Activated CD8-positive, alpha-beta T cell treated with anti-CD3 and anti-CD28 coated beads for 36 hours (primary cell): ENCODE measurements around the gene TBC1D22A. TPM values are rescaled to one million over a fixed set of nuclear protein-coding genes. Genes with fewer than 3 reads are reported as not detected.

Experiments used
- ATAC-seq: fragments of 200-7000 bp; cut with Tn5 transposase; one replicate; pipeline ENCODE4 v1.10.0; 2021; ENCODE audit warnings: mild to moderate bottlenecking, moderate library complexity
- CTCF ChIA-PET: fragments of 350-600 bp; sonication (Branson Sonifier 250); formaldehyde crosslinking; loops from one replicate; lab custom pipeline; 2021; ENCODE audit warnings: antibody characterized with exemption; lab: Charles Lee
- POLR2A ChIA-PET: fragments of 350-600 bp; sonication (Branson Sonifier 250); formaldehyde crosslinking; loops from one replicate; lab custom pipeline; 2021; ENCODE audit warnings: antibody characterized with exemption; lab: Charles Lee
- DNase-seq: peaks from one replicate; pipeline ENCODE4 v3.0.0-alpha.2; 2020
- H3K27ac Mint-ChIP-seq: one replicate; pipeline ENCODE4 v1.8.0; 2021; ENCODE audit warnings: mild to moderate bottlenecking, mixed read lengths
- H3K27me3 Mint-ChIP-seq: one replicate; pipeline ENCODE4 v1.8.0; 2021; ENCODE audit warnings: mixed read lengths
- H3K36me3 Mint-ChIP-seq: one replicate; pipeline ENCODE4 v1.8.0; 2021; ENCODE audit warnings: low read depth, mixed read lengths
- H3K4me1 Mint-ChIP-seq: one replicate; pipeline ENCODE4 v1.8.0; 2021; ENCODE audit warnings: low read depth, mixed read lengths
- H3K4me3 Mint-ChIP-seq: one replicate; pipeline ENCODE4 v1.8.0; 2021; ENCODE audit warnings: mild to moderate bottlenecking, moderate library complexity, mixed read lengths
- H3K9me3 Mint-ChIP-seq: one replicate; pipeline ENCODE4 v1.8.0; 2021; ENCODE audit warnings: mixed read lengths
- CTCF ChIP-seq: fragments of 200-600 bp; IDR thresholded peaks from one replicate; pipeline ENCODE4 v1.8.0; 2022; ENCODE audit warnings: antibody characterized with exemption, mild to moderate bottlenecking
- intact Hi-C: fragments of 100-400 bp; cut with micrococcal nuclease; formaldehyde crosslinking; loops from one replicate; pipeline ENCODE4 v1.10.0; 2022
- total RNA-seq, 2 experiments: library from RNA; stranded (reverse); gene quantifications; one replicate each; pipeline ENCODE4 v1.2.3, GENCODE V29; 2021

TBC1D22A gene
- total RNA-seq, 2 experiments from 2014 or later, result 41.0 to 42.8 TPM

GRCh38 chr22:46884365-46884764 lies 121.9 kb downstream of the TBC1D22A start:
- ChIA-PET CTCF (no interaction called here), POLR2A (no interaction called here)
- no peaks in the 10 kb centered on the region for H3K27me3 Mint-ChIP-seq
- DNase-seq (no peak), ATAC-seq (no peak)
- H3K4me1 Mint-ChIP-seq, result peaks cover 2% of the 10 kb centered on the region
- peaks cover 12% of the 10 kb centered on the region for H3K36me3 Mint-ChIP-seq
- H3K27ac Mint-ChIP-seq, result no peak overlapping the region
- no peak for TF ChIP-seq CTCF
- intact Hi-C loops, result no loop called here
- no peak overlapping the region for H3K4me3 Mint-ChIP-seq
- H3K9me3 Mint-ChIP-seq, result no peaks in the 10 kb centered on the region

- H3K4me3 Mint-ChIP-seq, result no peak overlapping the region
- H3K36me3 Mint-ChIP-seq, result peaks cover 17% of the 10 kb centered on the region
- CTCF ChIA-PET, result interaction anchor here (1.0 kb wide), 1 partner anchor 85 kb away, joined by 3 read pairs; no protein-coding TSS in a partner anchor
- POLR2A ChIA-PET, result no interaction called here
- ATAC-seq, result no peak
- H3K27me3 Mint-ChIP-seq, result no peaks in the 10 kb centered on the region
- intact Hi-C loops, result no loop called here
- H3K9me3 Mint-ChIP-seq, result no peaks in the 10 kb centered on the region
- DNase-seq, result no peak
- H3K27ac Mint-ChIP-seq, result no peak overlapping the region
- TF ChIP-seq CTCF, result no peak
- H3K4me1 Mint-ChIP-seq, result peaks cover 2% of the 10 kb centered on the region
Measured at GRCh38 chr22:46887978-46888377, 125.5 kb downstream of the TBC1D22A start.

GRCh38 chr22:46890819-46891218 lies 128.4 kb downstream of the TBC1D22A start:
- ATAC-seq, result no peak
- intact Hi-C loops, result no loop called here
- H3K36me3 Mint-ChIP-seq, result peaks cover 25% of the 10 kb centered on the region

GRCh38 chr22:46891382-46891951 lies 129.0 kb downstream of the TBC1D22A start:
- intact Hi-C loops, result no loop called here
- CTCF ChIA-PET, result no interaction called here
- TF ChIP-seq CTCF, result no peak
- no peak overlapping the region for H3K27ac Mint-ChIP-seq
- peaks cover 31% of the 10 kb centered on the region for H3K36me3 Mint-ChIP-seq
- H3K4me3 Mint-ChIP-seq, result no peak overlapping the region
- H3K27me3 Mint-ChIP-seq, result no peaks in the 10 kb centered on the region
- DNase-seq, result no peak
- no peaks in the 10 kb centered on the region for H3K4me1 Mint-ChIP-seq
- ATAC-seq, result no peak
- POLR2A ChIA-PET, result interaction anchor here (0.7 to 0.9 kb wide), 2 partner anchors 9 to 30 kb away, joined by 3 read pairs; no protein-coding TSS in a partner anchor
- H3K9me3 Mint-ChIP-seq, result no peaks in the 10 kb centered on the region

More at GRCh38 chr22:46890819-46891218, 128.4 kb downstream of the TBC1D22A start:
- POLR2A ChIA-PET, result interaction anchor here (0.9 kb wide), 1 partner anchor 9 kb away, joined by 3 read pairs; no protein-coding TSS in a partner anchor
- no peaks in the 10 kb centered on the region for H3K9me3 Mint-ChIP-seq
- DNase-seq, result no peak
- H3K4me3 Mint-ChIP-seq, result no peak overlapping the region
- no peaks in the 10 kb centered on the region for H3K27me3 Mint-ChIP-seq
- CTCF ChIA-PET, result no interaction called here
- no peak overlapping the region for H3K27ac Mint-ChIP-seq
- H3K4me1 Mint-ChIP-seq, result no peaks in the 10 kb centered on the region
- TF ChIP-seq CTCF, result no peak

- no peaks in the 10 kb centered on the region for H3K9me3 Mint-ChIP-seq
- H3K4me1 Mint-ChIP-seq, result peaks cover 1% of the 10 kb centered on the region
- ChIA-PET CTCF (no interaction called here), POLR2A (no interaction called here)
- peaks cover 33% of the 10 kb centered on the region for H3K36me3 Mint-ChIP-seq
- no peak overlapping the region for H3K27ac Mint-ChIP-seq
- no peak overlapping the region for H3K4me3 Mint-ChIP-seq
- intact Hi-C loops, result no loop called here
- no peaks in the 10 kb centered on the region for H3K27me3 Mint-ChIP-seq
- DNase-seq, result no peak
- no peak for TF ChIP-seq CTCF
- ATAC-seq, result no peak
Measured at GRCh38 chr22:46892866-46893265, 130.4 kb downstream of the TBC1D22A start.
